HG03457 (cell line): Measurements from ENCODE around the gene PTPN13.
A peak's percentile ranks its signal among the peaks of the same experiment; 100 is the strongest.

Source experiments
- ATAC-seq: cut with Tn5 transposase; IDR thresholded peaks from one replicate; pipeline ENCODE4 v1.9.1; 2021; ENCODE audit warnings: moderate number of reproducible peaks; ENCODE audit not compliant: unreplicated experiment

Gene PTPN13, protein sequence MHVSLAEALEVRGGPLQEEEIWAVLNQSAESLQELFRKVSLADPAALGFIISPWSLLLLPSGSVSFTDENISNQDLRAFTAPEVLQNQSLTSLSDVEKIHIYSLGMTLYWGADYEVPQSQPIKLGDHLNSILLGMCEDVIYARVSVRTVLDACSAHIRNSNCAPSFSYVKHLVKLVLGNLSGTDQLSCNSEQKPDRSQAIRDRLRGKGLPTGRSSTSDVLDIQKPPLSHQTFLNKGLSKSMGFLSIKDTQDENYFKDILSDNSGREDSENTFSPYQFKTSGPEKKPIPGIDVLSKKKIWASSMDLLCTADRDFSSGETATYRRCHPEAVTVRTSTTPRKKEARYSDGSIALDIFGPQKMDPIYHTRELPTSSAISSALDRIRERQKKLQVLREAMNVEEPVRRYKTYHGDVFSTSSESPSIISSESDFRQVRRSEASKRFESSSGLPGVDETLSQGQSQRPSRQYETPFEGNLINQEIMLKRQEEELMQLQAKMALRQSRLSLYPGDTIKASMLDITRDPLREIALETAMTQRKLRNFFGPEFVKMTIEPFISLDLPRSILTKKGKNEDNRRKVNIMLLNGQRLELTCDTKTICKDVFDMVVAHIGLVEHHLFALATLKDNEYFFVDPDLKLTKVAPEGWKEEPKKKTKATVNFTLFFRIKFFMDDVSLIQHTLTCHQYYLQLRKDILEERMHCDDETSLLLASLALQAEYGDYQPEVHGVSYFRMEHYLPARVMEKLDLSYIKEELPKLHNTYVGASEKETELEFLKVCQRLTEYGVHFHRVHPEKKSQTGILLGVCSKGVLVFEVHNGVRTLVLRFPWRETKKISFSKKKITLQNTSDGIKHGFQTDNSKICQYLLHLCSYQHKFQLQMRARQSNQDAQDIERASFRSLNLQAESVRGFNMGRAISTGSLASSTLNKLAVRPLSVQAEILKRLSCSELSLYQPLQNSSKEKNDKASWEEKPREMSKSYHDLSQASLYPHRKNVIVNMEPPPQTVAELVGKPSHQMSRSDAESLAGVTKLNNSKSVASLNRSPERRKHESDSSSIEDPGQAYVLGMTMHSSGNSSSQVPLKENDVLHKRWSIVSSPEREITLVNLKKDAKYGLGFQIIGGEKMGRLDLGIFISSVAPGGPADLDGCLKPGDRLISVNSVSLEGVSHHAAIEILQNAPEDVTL (N-terminal part only)

DNA sequence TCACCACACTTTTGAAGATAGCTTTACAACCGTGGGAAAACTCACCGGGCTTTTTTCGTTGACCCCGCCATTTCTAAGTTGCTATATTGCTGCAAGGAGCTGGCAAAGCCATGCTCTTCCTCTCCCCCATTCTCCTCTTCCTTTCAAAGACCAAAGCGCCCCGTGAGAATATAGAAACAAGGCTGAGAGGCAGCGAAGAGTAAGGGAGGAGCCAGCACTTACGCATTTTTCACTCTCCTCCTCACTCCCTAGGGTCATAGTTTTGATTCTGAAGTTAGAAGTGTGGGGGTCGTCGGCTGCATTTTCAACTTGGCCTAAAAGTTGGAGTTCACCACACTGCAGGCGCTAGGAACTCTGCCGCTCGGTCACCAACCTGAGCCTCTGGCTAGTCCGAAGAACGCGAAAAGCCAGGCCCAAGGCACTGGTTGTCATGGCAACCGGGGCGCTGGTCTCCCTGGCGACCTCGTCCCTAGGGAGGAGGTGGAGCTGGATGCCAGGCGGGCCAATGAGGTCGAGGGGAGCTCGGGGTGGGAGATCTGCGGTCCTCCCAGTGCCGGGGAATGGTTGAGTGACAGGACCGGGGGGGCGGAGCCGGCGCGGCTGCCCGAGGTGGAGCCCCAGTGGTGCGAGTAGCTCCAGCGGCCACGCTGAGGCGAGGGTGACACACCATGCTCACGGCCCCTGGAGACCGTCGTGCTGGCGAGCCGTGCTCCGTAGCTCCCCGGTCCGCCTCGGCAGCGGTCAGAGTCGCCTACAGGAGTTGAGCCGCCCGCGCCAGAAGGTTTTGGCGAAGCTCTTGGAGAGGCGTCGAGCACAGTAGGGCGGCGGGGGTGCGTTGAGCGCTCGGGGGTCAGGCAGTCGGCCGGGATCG is at the start of gene PTPN13:
PTPN13 (plus strand) TSS at position 628 of the 871 bp plus-strand sequence. CDS start 40,942 bp downstream, outside the sequence.
- peak; percentile 98 for ATAC-seq

DNA sequence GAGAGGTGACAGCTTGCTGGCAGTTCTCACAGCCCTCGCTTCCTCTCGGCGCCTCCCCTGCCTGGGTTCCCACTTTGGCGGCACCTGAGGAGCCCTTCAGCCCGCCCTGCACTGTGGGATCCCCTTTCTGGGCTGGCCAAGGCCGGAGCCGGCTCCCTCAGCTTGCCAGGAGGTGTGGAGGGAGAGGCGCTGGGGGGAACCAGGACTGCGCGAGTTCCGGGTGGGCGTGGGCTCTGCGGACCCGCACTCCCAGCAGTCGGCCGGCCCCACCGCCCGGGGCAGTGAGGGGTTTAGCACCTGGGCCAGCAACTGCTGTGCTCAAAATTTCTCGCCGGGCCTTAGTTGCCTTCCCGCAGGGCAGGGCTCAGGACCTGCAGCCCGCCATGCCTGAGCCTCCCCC is 47.0 kb upstream of the PTPN13 start:
- no peak for ATAC-seq

DNA sequence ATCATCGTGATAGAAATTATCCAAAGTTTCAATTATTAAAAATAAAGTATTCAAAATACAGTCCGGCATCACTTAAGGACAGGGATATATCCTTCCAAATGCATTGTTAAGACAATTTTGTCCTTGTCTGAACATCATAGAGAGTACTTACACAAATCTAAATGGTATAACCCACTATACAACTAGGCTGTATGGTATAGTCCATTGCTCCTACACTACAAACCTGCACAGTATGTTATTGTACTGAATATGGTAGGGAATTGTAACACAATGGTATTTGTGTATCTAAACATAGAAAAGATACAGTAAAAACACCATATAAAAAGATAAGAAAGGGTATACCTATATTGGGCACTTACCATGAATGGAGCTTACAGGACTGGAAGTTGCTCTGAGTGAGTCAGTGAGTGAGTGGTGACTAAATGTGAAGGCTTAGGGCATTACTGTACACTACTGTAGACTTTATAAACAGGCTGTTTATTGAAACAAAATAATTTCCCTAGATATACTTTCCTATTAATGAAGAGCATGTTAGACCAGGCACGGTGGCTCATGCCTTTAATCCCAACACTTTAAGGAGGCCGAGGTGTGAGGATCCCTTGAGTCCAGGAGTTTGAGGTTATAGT is 44.8 kb upstream of the PTPN13 start:
- no peak for ATAC-seq

DNA sequence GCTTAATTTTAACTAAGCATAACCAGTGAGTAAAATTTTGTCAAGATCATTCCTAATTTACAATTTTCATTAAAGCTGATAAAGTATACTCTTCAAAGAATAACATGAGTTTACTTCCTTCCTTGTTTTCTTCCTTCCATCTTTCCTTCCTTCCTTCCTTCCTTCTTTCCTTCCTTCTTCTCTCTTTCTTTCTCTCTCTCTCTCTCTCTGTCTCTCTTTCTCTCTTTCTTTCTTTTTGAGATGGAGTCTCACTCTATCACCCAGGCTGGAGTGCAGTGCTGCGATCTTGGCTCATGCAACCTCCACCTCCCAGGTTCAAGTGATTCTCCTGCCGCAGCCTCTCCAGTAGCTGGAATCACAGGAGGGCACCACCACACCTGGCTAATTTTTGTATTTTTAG is 42.7 kb upstream of the PTPN13 start:
- no peak for ATAC-seq

DNA sequence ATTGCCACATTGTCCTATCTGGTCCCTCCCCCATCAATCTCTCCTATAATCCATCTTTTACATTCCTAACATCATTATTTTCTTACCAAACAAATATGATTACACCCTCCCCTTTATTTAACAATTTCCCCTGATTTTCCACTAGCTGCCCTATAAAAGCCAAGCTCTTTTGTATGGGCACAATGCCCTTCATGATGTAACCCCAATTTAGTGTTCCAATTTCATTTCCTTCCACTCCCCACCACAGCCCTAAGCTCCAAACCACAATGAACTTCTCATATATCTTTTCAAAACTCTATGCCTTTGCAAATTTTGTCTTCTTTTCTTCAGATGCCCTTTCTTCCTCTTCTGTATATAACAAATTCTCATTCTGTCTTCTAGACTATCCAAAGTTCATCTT is 39.5 kb upstream of the PTPN13 start:
- no peak for ATAC-seq

DNA sequence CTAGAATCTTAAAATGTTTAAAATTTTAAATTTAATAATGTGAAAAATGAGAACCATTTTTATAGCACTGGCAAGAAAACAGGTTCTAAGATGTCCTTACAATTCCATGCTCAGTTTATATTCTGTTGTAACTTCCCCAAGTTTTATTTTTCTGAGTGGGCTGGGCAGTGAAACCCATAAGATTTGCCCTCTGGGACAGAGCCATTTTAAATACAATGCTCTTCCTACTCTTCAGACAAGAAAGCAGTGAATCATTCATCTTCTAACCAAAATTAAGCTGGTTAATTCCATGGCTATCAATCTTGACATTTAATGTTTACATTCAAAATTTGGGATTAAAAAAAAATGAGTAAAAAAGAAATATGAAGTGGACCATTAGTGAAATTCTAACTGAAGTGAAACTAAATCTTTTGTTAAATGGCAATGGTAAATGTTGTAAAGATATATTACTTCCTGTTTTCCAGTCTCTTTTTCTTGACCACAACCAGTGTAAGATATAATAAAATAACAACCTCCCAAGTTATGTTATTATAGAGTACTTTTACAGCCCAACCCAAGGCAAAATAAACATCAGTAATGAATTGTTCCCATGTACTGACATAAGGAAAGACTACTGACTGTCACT is 37.2 kb upstream of the PTPN13 start:
- no peak for ATAC-seq

DNA sequence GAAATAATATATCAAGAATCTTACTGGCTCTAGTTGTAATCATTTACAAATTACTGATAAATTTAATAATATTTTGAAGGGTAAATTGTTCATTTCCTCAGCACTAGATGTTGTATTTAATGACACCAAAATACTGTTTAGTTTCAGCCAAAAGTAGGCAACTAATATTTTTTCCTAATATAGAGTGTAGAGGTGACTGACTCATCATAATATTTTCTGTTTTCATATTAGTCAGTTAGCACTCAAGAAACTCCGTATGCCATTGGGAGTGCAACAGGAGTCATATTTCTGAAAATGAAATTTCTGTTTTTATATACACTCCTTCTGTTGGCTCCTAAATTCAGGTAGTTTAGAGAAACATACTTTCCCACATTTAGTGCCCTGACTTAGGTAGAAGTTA is 36.6 kb upstream of the PTPN13 start:
- ATAC-seq = peak; percentile 90

DNA sequence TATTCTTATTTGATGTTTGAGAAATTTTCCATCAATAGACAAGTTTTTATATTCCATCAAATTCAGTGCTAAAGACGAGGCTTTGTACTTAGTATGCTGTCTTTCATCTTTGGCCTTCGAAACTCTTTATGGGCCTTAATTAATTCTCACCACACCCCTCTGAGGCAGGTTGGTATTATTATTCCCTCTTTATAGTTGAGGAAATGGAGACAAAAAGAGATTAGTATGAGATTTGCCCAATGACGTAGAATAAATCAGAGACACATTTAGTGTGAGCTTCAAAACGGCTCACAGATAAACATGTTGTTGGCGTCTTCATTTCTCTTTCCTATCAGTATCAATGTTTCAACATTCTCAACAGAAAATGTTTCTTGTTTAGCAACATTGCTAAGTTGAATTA is 35.9 kb upstream of the PTPN13 start:
- ATAC-seq = no peak

DNA sequence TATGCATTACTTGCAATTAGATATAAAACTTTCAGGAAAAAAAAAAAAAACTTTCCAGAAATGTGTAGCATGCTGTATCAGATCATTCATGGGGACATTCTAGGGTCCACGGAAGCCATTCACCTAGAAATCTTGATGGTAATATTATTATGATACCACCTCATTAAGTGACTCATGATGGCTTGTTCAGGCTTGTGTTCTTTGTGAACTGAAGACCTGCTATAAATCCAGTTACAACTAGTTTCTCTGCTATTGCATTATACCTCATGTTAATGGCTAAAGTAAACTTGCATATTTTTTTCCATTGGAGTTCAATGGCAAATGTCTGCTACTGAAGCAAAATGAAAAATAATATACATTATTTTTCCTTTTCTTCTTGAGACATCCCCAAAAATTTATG is 35.3 kb upstream of the PTPN13 start:
- ATAC-seq = no peak

DNA sequence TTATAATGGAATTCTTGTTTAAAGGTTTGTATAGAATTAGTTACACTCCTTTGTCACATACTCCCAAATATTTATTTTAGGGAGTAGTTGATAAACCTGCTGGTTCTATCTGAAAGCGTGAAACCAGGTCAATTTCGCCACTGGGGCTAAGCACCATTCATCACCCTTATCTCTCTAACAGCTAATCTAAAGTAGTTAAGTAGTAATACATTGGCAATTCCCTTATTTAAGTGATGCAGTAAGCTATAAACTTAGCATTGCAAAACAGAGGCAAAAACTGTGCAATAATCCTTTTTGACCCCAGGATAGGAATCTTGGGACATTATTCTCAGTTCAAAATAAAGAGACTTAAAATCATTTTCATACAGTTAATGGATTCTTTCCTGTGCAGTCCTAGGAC is 33.7 kb upstream of the PTPN13 start:
- no peak for ATAC-seq

DNA sequence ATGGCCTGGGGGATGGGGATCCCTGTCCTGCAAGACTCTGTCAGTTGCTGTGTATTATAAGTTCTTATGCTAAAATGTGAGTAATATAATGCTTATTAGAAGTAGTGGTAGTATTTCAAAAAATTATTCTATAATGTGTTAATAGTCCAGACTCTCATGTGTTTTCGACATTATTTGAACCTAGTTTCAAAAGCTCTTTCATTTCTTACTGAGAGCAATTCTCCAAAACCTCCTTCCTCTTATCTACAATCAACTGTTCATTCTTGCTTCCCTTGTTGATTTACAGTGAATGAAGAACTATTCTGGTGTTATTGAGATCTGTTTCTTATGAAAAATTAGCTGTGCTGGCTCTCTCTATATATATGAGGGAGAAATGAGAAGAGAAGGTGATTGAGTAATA is 32.9 kb upstream of the PTPN13 start:
- no peak for ATAC-seq

DNA sequence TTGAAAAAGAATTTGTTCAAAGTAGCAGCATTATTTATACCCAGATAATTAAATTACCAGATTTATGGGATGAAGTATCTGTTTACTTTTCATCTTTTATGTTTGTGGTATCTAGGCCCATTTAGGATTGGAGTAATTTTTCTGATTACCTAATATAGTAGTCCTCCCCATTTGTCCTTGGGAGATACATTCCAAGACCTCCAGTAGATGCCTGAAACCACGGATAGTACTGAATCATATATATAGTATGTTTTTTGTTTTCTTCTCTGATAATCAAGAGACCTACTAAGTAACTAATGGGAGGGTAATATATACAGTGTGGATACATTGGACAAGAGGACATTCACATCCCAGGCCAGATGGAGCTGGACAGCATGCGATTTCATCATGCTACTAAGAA is 30.7 kb upstream of the PTPN13 start:
- ATAC-seq = no peak

DNA sequence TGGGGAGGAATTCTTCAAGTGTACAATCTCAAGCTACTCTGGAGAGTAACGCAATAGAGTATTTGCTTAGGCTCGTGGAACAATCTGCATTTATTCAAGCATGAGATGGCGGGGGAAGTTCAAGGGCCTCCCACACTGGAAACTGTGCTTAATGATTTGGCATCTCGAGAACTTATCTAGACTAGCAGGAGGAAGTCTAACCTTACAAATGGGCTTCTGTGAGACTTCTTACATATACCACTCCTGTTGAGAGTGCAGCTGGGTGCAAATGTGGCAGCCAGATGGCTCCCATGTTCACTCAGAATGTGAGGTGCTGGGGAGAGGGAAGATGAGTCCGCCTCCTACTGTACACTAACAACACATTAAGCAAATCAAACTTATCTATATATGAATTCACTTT is 29.3 kb upstream of the PTPN13 start:
- no peak for ATAC-seq

DNA sequence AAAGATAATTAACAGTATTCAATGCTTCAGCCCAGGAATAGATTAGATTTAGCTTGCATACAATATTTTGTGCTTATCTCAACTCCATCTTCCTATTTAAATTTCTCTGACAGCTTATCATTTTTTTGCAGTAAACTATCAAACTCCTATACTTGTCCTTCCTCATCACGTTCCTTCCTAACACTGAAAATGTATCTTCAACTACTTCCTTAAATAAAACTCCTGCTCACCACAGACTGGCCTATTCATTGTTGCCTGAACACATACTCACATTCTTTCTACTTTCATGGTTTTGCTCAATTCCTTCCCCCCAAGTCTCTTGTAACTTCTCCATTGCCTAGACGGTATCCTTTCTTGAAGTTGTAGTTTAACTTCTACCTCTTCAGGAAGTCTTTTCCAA is 28.5 kb upstream of the PTPN13 start:
- no peak for ATAC-seq

DNA sequence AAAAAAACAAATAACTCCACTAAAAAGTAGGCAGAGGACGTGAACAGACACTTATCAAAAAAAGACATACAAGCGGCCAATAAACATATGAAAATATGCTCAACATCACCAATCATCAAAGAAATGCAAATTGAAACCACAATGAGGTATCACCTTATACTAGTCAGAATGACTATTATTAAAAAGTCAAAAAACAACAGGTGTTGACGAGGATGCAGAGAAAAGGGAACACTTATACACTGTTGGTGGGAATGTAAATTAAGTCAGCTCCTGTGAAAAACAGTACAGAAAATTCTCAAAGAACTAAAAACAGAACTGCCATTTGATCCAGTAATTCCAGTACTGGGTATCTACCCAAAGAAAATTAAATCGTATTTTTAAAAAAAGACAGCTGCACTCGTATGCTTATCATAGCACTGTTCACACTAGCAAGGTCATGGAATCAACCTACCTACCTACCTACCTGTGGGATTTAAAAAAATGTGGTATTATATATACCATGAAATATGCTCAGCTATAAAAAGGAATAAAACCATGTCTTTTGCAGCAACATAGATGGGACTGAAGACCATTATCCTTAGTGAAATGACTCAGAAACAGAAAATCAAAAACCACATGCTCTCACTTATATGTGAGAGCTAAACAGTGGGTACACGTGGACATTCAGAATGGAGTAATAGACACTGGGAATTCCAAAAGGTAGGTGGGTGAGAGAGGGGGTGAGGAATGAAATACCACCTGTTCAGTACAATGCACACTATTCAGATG is 24.8 kb upstream of the PTPN13 start:
- ATAC-seq = no peak

DNA sequence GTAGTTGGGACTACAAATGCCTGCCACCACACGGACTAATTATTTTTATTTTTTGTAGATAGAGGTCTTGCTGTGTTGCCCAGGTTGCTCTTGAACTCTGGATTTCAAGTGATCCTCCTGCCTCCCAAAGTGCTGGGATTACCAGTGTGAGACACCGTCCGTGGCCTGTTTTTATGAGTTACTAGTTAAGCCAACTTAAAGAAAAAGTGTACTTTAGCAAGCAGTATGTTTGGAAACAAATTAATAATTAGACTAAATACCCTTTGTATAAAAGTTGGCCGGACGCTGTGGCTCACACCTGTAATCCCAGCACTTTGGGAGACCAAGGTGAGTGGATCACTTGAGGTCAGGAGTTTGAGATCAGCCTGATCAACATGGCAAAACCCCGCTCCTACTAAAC is 14.2 kb upstream of the PTPN13 start:
- ATAC-seq = no peak

DNA sequence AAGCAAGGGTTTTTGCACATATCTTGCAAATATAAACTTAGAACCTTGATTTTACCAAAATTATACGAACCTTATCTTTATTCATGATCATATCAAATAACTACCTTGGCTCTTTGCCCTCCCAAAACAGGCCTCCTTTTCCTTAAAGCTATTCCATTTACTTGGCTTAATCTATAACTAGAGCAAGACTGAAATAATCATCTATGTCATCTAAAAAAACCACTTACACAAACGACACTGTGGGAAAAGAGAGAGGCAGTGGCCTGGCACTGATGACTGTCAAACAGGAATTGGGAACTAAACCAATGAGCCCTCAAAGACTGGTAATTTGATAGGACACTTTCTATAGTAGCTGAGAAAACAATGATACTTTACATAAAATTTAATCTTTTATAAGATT is 11.7 kb upstream of the PTPN13 start:
- no peak for ATAC-seq

DNA sequence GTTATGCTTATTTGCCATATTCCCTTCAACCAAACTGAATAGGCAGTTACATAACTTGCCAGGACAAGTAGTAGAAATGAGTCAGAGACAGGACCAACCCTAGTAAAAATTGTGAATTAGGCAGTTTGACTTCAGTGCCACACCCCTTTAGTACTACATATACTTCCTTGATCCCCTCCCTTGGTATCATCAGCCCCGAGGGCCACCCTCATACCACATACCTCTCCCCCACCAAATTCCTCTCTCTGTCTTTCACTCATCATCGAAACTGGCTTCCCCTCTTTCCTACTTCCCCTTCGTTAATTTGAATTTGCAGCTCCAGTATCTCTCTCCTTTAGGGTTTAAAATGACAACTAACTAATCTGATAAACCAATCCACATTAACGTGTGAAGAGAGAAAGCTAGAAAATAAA is 7.9 kb upstream of the PTPN13 start:
- ATAC-seq = no peak
